Liver (tissue), 9 donors: ENCODE results near the gene COX6B1. TPM values are rescaled to one million over a fixed set of nuclear protein-coding genes. Genes with fewer than 3 reads are reported as not detected.

ENCODE experiments used
- DNase-seq: peaks from one replicate; pipeline ENCODE4 v3.0.0-alpha.2; 2017; ENCODE audit warnings: low spot score
- H3K27ac ChIP-seq, 2 donors: one replicate each; pipeline ENCODE4 v1.7.0; 2013; ENCODE audit warnings: inconsistent platforms in 2 of 2, low read length in 2 of 2, control low read depth in 1 of 2, low read depth in 1 of 2, mild to moderate bottlenecking in 1 of 2
- H3K27me3 ChIP-seq, 4 donors: one replicate each; pipeline versions ENCODE4 v1.6.1 to v1.7.0; 2013; ENCODE audit warnings: low read length in 3 of 4, inconsistent platforms in 1 of 4, mild to moderate bottlenecking in 1 of 4, moderate library complexity in 1 of 4; ENCODE audit not compliant: control insufficient read depth in 4 of 4, insufficient read depth in 4 of 4
- H3K36me3 ChIP-seq, 4 donors: one replicate each; pipeline versions ENCODE4 v1.6.1 to v1.7.0; 2013; ENCODE audit warnings: low read length in 3 of 4, mild to moderate bottlenecking in 3 of 4, low read depth in 1 of 4, moderate library complexity in 1 of 4; ENCODE audit not compliant: control insufficient read depth in 4 of 4, insufficient read depth in 3 of 4
- H3K4me1 ChIP-seq, 4 donors: one replicate each; pipeline versions ENCODE4 v1.6.1 to v1.7.0; 2013; ENCODE audit warnings: low read length in 3 of 4, mild to moderate bottlenecking in 3 of 4, moderate library complexity in 1 of 4; ENCODE audit not compliant: control insufficient read depth in 4 of 4, insufficient read depth in 4 of 4
- H3K4me3 ChIP-seq, 3 donors: one replicate each; pipeline versions ENCODE4 v1.6.1 to v1.7.0; 2013; ENCODE audit warnings: low read length in 3 of 3, control low read depth in 1 of 3, low read depth in 1 of 3, mild to moderate bottlenecking in 1 of 3
- H3K9ac ChIP-seq, 2 donors: one replicate each; pipeline ENCODE4 v1.7.0; 2013; ENCODE audit warnings: low read length in 2 of 2, mild to moderate bottlenecking in 2 of 2, moderate library complexity in 2 of 2, control low read depth in 1 of 2, low read depth in 1 of 2
- H3K9me3 ChIP-seq, 4 donors: one replicate each; pipeline versions ENCODE4 v1.6.1 to v1.7.0; 2013; ENCODE audit warnings: low read length in 3 of 4; ENCODE audit not compliant: control insufficient read depth in 4 of 4
- EGR1 ChIP-seq, 2 donors: IDR thresholded peaks; 2 replicates each; pipeline ENCODE4 v1.6.1; 2016 to 2018; ENCODE audit warnings: antibody characterized with exemption in 2 of 2, low read depth in 2 of 2
- FOXA1 ChIP-seq: IDR thresholded peaks from 2 replicates; pipeline ENCODE4 v1.6.1; 2016; ENCODE audit warnings: antibody characterized with exemption
- FOXA2 ChIP-seq: IDR thresholded peaks from 2 replicates; pipeline ENCODE4 v1.6.1; 2016; ENCODE audit warnings: antibody characterized with exemption
- GABPA ChIP-seq, 2 donors: IDR thresholded peaks in 1 of 2; conservative IDR thresholded peaks in 1 of 2; 2 replicates each; pipeline ENCODE4 v1.6.1; 2016; ENCODE audit warnings: antibody characterized with exemption in 2 of 2, mild to moderate bottlenecking in 1 of 2, moderate library complexity in 1 of 2
- HNF4G ChIP-seq: IDR thresholded peaks from 2 replicates; pipeline ENCODE4 v1.6.1; 2016; ENCODE audit warnings: antibody characterized with exemption
- JUND ChIP-seq, 2 donors: IDR thresholded peaks; 2 replicates each; pipeline ENCODE4 v1.6.1; 2016; ENCODE audit warnings: antibody characterized with exemption in 2 of 2
- NR2F2 ChIP-seq: IDR thresholded peaks from 2 replicates; pipeline ENCODE4 v1.6.1; 2016; ENCODE audit warnings: antibody characterized with exemption
- RAD21 ChIP-seq, 2 donors: IDR thresholded peaks; 2 replicates each; pipeline ENCODE4 v1.6.1; 2016; ENCODE audit warnings: antibody characterized with exemption in 2 of 2, mild to moderate bottlenecking in 2 of 2
- REST ChIP-seq: IDR thresholded peaks from 2 replicates; pipeline ENCODE4 v1.6.1; 2016; ENCODE audit warnings: antibody characterized with exemption, mild to moderate bottlenecking
- RXRA ChIP-seq, 2 donors: IDR thresholded peaks; 2 replicates each; pipeline ENCODE4 v1.6.1; 2017 to 2018; ENCODE audit warnings: antibody characterized with exemption in 2 of 2, mild to moderate bottlenecking in 1 of 2
- SP1 ChIP-seq: IDR thresholded peaks from 2 replicates; pipeline ENCODE4 v1.6.1; 2018; ENCODE audit warnings: antibody characterized with exemption, mild to moderate bottlenecking
- TAF1 ChIP-seq: conservative IDR thresholded peaks from 2 replicates; pipeline ENCODE4 v1.6.1; 2016; ENCODE audit warnings: antibody characterized with exemption, mild to moderate bottlenecking
- YY1 ChIP-seq: IDR thresholded peaks from 2 replicates; pipeline ENCODE4 v1.6.1; 2016; ENCODE audit warnings: antibody characterized with exemption, mild to moderate bottlenecking
- ZBTB33 ChIP-seq: IDR thresholded peaks from 2 replicates; pipeline ENCODE4 v1.6.1; 2016; ENCODE audit warnings: antibody characterized with exemption
- WGBS: extraction: QIAGEN DNeasy Blood & Tissue Kit; methylation state at CpG from one replicate; pipeline ENCODE4 v1.1.7; 2013; 5-methylcytosine and 5-hydroxymethylcytosine counted together
- polyA plus RNA-seq, 2 donors: library from polyadenylated mRNA; stranded (reverse) in 1 of 2; unstranded in 1 of 2; fragments of 200-250 nt in 1 of 2; fragments of >200 nt in 1 of 2; fragmentation: Nextera tagmentation in 1 of 2; extraction: Ambion mirVana in 1 of 2; gene quantifications; one replicate each; pipeline versions ENCODE4 v1.2.1 to v1.2.3, GENCODE V29; 2013 to 2015
- total RNA-seq, 2 donors: library from RNA; depleted of rRNA; stranded (reverse); fragments of >200 nt; gene quantifications; one replicate each; pipeline ENCODE4 v1.2.3, GENCODE V29; 2014
- TF ChIP-seq, protein P1 (sequence below): fragments of 150-350 bp; IDR thresholded peaks from 2 replicates; pipeline ENCODE4 v1.5.1; 2017; ENCODE audit warnings: improper control_type of control experiment, low read depth, low read length; ENCODE audit not compliant: missing input control
- TF ChIP-seq, protein P2 (sequence below): IDR thresholded peaks from 2 replicates; pipeline ENCODE4 v1.6.1; 2016; ENCODE audit warnings: antibody characterized with exemption
- donor health status: healthy.
- donor health status: healthy.
- donor health status: healthy.
- donor health status: healthy.
- donor health status: healthy.

Gene COX6B1
- total and polyA plus RNA-seq, 4 donors: 139 to 518 (median 321) TPM

DNA sequence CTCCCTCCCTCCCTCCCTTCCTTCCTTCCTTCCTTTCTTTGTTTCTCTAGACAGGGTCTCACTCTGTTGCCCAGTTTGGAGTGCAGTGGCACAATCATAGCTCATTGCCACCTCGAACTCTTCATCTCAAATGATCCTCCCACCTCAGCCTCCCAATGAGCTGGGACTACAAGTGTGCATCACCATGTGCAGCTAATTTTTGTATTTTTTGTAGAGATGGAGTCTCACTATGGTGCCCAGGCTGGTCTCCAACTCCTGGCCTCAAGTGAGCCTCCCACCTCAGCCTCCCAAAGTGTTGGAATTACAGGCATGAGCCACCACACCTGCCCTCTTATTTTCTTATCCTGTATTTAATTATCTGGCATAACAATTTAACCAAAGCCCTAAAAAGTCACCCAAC, 22.6 kb downstream of the COX6B1 start:
- Histone ChIP-seq H3K36me3 (no peaks in the 10 kb centered on the region), H3K9me3 (no peaks in the 10 kb centered on the region), H3K4me1 (peaks cover 0 to 6% (median 2%) of the 10 kb centered on the region in 4 donors), H3K27ac (no peak overlapping the region), H3K4me3 (no peak overlapping the region), H3K9ac (no peak overlapping the region), H3K27me3 (no peaks in the 10 kb centered on the region)
- 91% methylated on average over 1 of the region's 1 CpG for WGBS
- no peak for DNase-seq
- no peak for TF ChIP-seq YY1
- TF ChIP-seq JUND (IDR thresholded peaks at IDR 0.05): no peak
- TF ChIP-seq SP1: no peak
- no peak for TF ChIP-seq ZBTB33
- no peak for TF ChIP-seq RXRA (IDR thresholded peaks at IDR 0.05)
- no peak for TF ChIP-seq EGR1 (IDR thresholded peaks at IDR 0.05; ENCODE audit: low read depth in 2 of 2)
- TF ChIP-seq NR2F2: no peak
- no peak for TF ChIP-seq TAF1

DNA sequence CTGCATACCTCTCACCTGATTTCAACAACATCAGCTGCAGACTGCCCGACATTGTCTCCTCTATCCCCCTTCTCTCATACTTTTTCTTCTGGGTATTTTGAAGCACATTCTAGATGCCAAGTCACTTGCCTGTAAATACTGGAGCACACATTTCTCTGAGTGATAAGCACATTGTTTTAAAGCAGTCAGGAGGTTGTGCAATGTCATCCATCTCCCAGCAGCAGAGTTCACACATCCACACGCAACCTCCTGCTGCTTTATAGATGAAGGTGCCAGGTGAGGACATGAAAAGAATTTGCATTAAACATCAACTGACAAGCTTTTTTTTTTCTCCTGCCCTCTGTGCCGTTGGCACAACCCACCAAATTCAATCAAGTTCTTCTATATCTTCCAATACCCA, 23.7 kb downstream of the COX6B1 start:
- 21% methylated on average over 3 of the region's 3 CpGs for WGBS

GRCh38 chr19:35673121-35673804, 25.1 kb downstream of the COX6B1 start:
- TF ChIP-seq GABPA (IDR thresholded peaks at IDR 0.05 in 1 of 2, conservative IDR thresholded peaks at IDR 0.05 in 1 of 2) (no peak), YY1 (no peak), NR2F2 (no peak), ZBTB33 (no peak), REST (no peak), FOXA2 (no peak), JUND (IDR thresholded peaks at IDR 0.05) (no peak), FOXA1 (no peak), HNF4G (no peak), RXRA (IDR thresholded peaks at IDR 0.05) (no peak), EGR1 (IDR thresholded peaks at IDR 0.05; ENCODE audit: low read depth in 2 of 2) (no peak), SP1 (no peak), TAF1 (no peak), RAD21 (IDR thresholded peaks at IDR 0.05) (no peak)
- TF ChIP-seq, protein P1, sequence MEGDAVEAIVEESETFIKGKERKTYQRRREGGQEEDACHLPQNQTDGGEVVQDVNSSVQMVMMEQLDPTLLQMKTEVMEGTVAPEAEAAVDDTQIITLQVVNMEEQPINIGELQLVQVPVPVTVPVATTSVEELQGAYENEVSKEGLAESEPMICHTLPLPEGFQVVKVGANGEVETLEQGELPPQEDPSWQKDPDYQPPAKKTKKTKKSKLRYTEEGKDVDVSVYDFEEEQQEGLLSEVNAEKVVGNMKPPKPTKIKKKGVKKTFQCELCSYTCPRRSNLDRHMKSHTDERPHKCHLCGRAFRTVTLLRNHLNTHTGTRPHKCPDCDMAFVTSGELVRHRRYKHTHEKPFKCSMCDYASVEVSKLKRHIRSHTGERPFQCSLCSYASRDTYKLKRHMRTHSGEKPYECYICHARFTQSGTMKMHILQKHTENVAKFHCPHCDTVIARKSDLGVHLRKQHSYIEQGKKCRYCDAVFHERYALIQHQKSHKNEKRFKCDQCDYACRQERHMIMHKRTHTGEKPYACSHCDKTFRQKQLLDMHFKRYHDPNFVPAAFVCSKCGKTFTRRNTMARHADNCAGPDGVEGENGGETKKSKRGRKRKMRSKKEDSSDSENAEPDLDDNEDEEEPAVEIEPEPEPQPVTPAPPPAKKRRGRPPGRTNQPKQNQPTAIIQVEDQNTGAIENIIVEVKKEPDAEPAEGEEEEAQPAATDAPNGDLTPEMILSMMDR: no peak
- no peaks in the 10 kb centered on the region for H3K36me3 ChIP-seq
- no peak overlapping the region for H3K9ac ChIP-seq
- DNase-seq: peak; percentile 47
- H3K27ac ChIP-seq: no peak overlapping the region
- 9% methylated on average over 39 of the region's 39 CpGs for WGBS
- peak overlapping the region in 1 of 3 donors; percentile 17 for H3K4me3 ChIP-seq
- H3K4me1 ChIP-seq: peaks cover 0 to 6% (median 2%) of the 10 kb centered on the region in 4 donors
- no peaks in the 10 kb centered on the region for H3K9me3 ChIP-seq
- no peaks in the 10 kb centered on the region for H3K27me3 ChIP-seq

More for the DNA sequence above, 23.7 kb downstream of the COX6B1 start:
- no peak for DNase-seq
- Histone ChIP-seq H3K9ac (no peak overlapping the region), H3K36me3 (no peaks in the 10 kb centered on the region), H3K27ac (no peak overlapping the region), H3K27me3 (no peaks in the 10 kb centered on the region), H3K9me3 (no peaks in the 10 kb centered on the region), H3K4me1 (peaks cover 0 to 6% (median 2%) of the 10 kb centered on the region in 4 donors), H3K4me3 (no peak overlapping the region)
- TF ChIP-seq RXRA (IDR thresholded peaks at IDR 0.05) (no peak), JUND (IDR thresholded peaks at IDR 0.05) (no peak)
- TF ChIP-seq, protein P2, sequence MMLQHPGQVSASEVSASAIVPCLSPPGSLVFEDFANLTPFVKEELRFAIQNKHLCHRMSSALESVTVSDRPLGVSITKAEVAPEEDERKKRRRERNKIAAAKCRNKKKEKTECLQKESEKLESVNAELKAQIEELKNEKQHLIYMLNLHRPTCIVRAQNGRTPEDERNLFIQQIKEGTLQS: no peak
